ENCODE data around the gene AK5.
"Not testable (repeated sequence)": the region's sequence is repeated elsewhere in the genome, so short reads cannot be mapped to it uniquely, and the experiment has no call there.

The AK5 gene

GRCh38 chr1:77511440-77511840 lies 229.6 kb downstream of the AK5 start:
- DNase-seq, result peak; percentile 96

- DNase-seq, result not testable (repeated sequence)
These were observed 230.8 kb downstream of the AK5 start for GRCh38 chr1:77512650-77513049.

- peak; percentile 96 for DNase-seq
These were observed 232.3 kb downstream of the AK5 start for GRCh38 chr1:77513839-77514763.

GRCh38 chr1:77514921-77515776 lies 233.3 kb downstream of the AK5 start:
- peak; percentile 81 for DNase-seq

- no peak for DNase-seq
These were observed 234.3 kb downstream of the AK5 start for GRCh38 chr1:77516106-77516505.

- DNase-seq, result no peak
These were observed 242.2 kb downstream of the AK5 start for GRCh38 chr1:77524038-77524437.

- not testable (repeated sequence) for DNase-seq
These were observed 249.3 kb downstream of the AK5 start for GRCh38 chr1:77531149-77531548.

- not testable (repeated sequence) for DNase-seq
These were observed 249.9 kb downstream of the AK5 start for GRCh38 chr1:77531596-77532280.

GRCh38 chr1:77532641-77533040 lies 250.8 kb downstream of the AK5 start:
- no peak for DNase-seq

GRCh38 chr1:77533660-77534305 lies 252.0 kb downstream of the AK5 start:
- peak; percentile 81 for DNase-seq

- peak; percentile 50 for DNase-seq
These were observed 252.6 kb downstream of the AK5 start for GRCh38 chr1:77534456-77534855.

- DNase-seq, result peak; percentile 98
These were observed 255.0 kb downstream of the AK5 start for GRCh38 chr1:77536813-77537212.

- peak; percentile 96 for DNase-seq
These were observed 257.2 kb downstream of the AK5 start for GRCh38 chr1:77538956-77539518.

GRCh38 chr1:77539519-77540142 lies 257.8 kb downstream of the AK5 start:
- DNase-seq, result peak; percentile 96

- peak; percentile 96 for DNase-seq
These were observed 258.8 kb downstream of the AK5 start for GRCh38 chr1:77540501-77541161.

GRCh38 chr1:77541162-77541545 lies 259.3 kb downstream of the AK5 start:
- no peak for DNase-seq

GRCh38 chr1:77542813-77543420 lies 261.1 kb downstream of the AK5 start:
- peak; percentile 33 for DNase-seq

- peak; percentile 54 for DNase-seq
These were observed 262.1 kb downstream of the AK5 start for GRCh38 chr1:77543822-77544448.

GRCh38 chr1:77544845-77545244 lies 263.0 kb downstream of the AK5 start:
- DNase-seq, result no peak

- peak; percentile 98 for DNase-seq
These were observed 264.2 kb downstream of the AK5 start for GRCh38 chr1:77545970-77546369.

Measured in fibroblast of upper back skin (primary cell).